ENCODE measurements around the gene GSG1L. TPM values are rescaled to one million over a fixed set of nuclear protein-coding genes. Genes with fewer than 3 reads are reported as not detected.

GSG1L gene
- total and polyA plus RNA-seq, 2 of the 13 experiments (the other 11 are each of a cell fraction or from before 2014, with no cell fraction given): not detected

GRCh38 chr16:27853101-27853500 lies 210.4 kb downstream of the GSG1L start:
- H4K20me1 ChIP-seq (ENCODE audit: insufficient read depth, low read length): no peaks in the 10 kb centered on the region
- FAIRE-seq (no peak), DNase-seq (ENCODE audit: low spot score) (no peak), ATAC-seq (no peak)
- intact Hi-C loops (cut with micrococcal nuclease; ENCODE audit: unreplicated experiment) (no loop called here), in situ Hi-C loops (cut with HindIII; ENCODE audit: extremely low pct_ligation_motif_present, low pct_unique_long_range_greater_than_20kb) (no loop called here)
- WGBS (ENCODE audit: low lambda C conversion rate): 12% methylated on average over 9 of the region's 9 CpGs
- BruUV-seq (replicated peaks): no TSS peak
- H3K4me1 ChIP-seq (ENCODE audit: insufficient read depth, low read length): no peaks in the 10 kb centered on the region
- no peak for TF ChIP-seq MTA3 (CRISPR knock-in tag; IDR thresholded peaks at IDR 0.05)
- TF ChIP-seq, protein P1, sequence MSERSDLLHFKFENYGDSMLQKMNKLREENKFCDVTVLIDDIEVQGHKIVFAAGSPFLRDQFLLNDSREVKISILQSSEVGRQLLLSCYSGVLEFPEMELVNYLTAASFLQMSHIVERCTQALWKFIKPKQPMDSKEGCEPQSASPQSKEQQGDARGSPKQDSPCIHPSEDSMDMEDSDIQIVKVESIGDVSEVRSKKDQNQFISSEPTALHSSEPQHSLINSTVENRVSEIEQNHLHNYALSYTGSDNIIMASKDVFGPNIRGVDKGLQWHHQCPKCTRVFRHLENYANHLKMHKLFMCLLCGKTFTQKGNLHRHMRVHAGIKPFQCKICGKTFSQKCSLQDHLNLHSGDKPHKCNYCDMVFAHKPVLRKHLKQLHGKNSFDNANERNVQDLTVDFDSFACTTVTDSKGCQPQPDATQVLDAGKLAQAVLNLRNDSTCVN (CRISPR knock-in tag; IDR thresholded peaks at IDR 0.05; ENCODE audit: borderline replicate concordance): no peak
- no peak for TF ChIP-seq HOXA9 (CRISPR knock-in tag; IDR thresholded peaks at IDR 0.05; ENCODE audit: borderline replicate concordance)
- TF ChIP-seq MED13 (CRISPR knock-in tag; IDR thresholded peaks at IDR 0.05): no peak
- ChIA-PET POLR2A (no interaction called here), CTCF (ENCODE audit: low intra/inter-chr PET ratio, low total read pairs) (no interaction called here)
- no peak overlapping the region for H3K4me3 ChIP-seq (replicated peaks in 1 of 3; ENCODE audit: insufficient read depth in 1 of 3, low read depth in 2 of 3, low read length in 3 of 3)
- H3K27me3 ChIP-seq (ENCODE audit: control insufficient read depth in 1 of 2, insufficient read depth in 2 of 2, low read length in 2 of 2): peaks cover 2 to 50% of the 10 kb centered on the region in 2 experiments; a peak in 4 of 5 replicates
- no peak overlapping the region for H3K4me2 ChIP-seq (ENCODE audit: low read depth, low read length)
- no peaks in the 10 kb centered on the region for H3K36me3 ChIP-seq (replicated peaks in 1 of 2; ENCODE audit: control insufficient read depth in 1 of 2, insufficient read depth in 2 of 2, low read length in 2 of 2)
- H3K79me2 ChIP-seq (ENCODE audit: insufficient read depth, low read length): no peaks in the 10 kb centered on the region
- no peak overlapping the region for H2AFZ ChIP-seq (ENCODE audit: low read length)
- no peak overlapping the region for H3K27ac ChIP-seq (ENCODE audit: extremely low read length, insufficient read depth, low read length)
- no peak overlapping the region for H3K9ac ChIP-seq (ENCODE audit: insufficient read depth, low read depth, low read length)
- no peaks in the 10 kb centered on the region for H3K9me3 ChIP-seq (ENCODE audit: low read length)

DNA sequence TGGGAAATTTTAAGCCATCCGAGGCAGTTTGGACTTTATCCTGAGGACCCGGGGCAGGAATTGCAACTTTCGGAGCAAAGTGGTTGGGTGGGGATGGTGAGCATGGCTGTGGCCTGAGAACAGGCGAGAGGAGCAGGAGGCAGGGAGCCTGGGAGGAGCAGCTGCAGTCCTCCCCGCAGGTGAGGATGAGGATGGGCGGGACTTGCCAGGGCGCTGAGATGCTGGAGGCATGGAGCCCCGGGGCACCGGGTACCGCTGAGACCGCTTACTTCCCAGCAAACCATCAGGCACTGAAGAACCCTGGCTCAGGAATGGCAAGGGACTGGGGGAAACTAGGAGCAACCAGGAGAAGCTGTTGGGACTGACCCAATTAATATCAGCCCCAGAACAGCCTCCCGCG lies 210.8 kb downstream of the GSG1L start:
- in situ Hi-C loops (cut with HindIII; ENCODE audit: extremely low pct_ligation_motif_present, low pct_unique_long_range_greater_than_20kb): no loop called here
- Histone ChIP-seq H3K4me2 (ENCODE audit: low read depth, low read length) (no peak overlapping the region), H3K27me3 (ENCODE audit: control insufficient read depth in 1 of 2, insufficient read depth in 2 of 2, low read length in 2 of 2) (peaks cover 2 to 48% of the 10 kb centered on the region in 2 experiments; a peak in 4 of 5 replicates), H4K20me1 (ENCODE audit: insufficient read depth, low read length) (no peaks in the 10 kb centered on the region), H3K4me1 (ENCODE audit: insufficient read depth, low read length) (no peaks in the 10 kb centered on the region), H3K4me3 (replicated peaks in 1 of 3; ENCODE audit: insufficient read depth in 1 of 3, low read depth in 2 of 3, low read length in 3 of 3) (no peak overlapping the region), H3K9ac (ENCODE audit: insufficient read depth, low read depth, low read length) (no peak overlapping the region), H3K9me3 (ENCODE audit: low read length) (no peaks in the 10 kb centered on the region), H3K36me3 (replicated peaks in 1 of 2; ENCODE audit: control insufficient read depth in 1 of 2, insufficient read depth in 2 of 2, low read length in 2 of 2) (no peaks in the 10 kb centered on the region), H3K27ac (ENCODE audit: extremely low read length, insufficient read depth, low read length) (no peak overlapping the region), H3K79me2 (ENCODE audit: insufficient read depth, low read length) (no peaks in the 10 kb centered on the region), H2AFZ (ENCODE audit: low read length) (no peak overlapping the region)
- 19% methylated on average over 13 of the region's 13 CpGs for WGBS (ENCODE audit: low lambda C conversion rate)
- FAIRE-seq (no peak), ATAC-seq (no peak), DNase-seq (ENCODE audit: low spot score) (no peak)
- BruUV-seq (replicated peaks): no TSS peak
- intact Hi-C loops (cut with micrococcal nuclease; ENCODE audit: unreplicated experiment): no loop called here
- ChIA-PET POLR2A (no interaction called here), CTCF (ENCODE audit: low intra/inter-chr PET ratio, low total read pairs) (no interaction called here)
- TF ChIP-seq TOPORS (CRISPR knock-in tag; IDR thresholded peaks at IDR 0.05): no peak
- TF ChIP-seq ETV5 (CRISPR knock-in tag; IDR thresholded peaks at IDR 0.05; ENCODE audit: borderline replicate concordance): no peak
- TF ChIP-seq ZNF607 (CRISPR knock-in tag; IDR thresholded peaks at IDR 0.05; ENCODE audit: borderline replicate concordance): no peak
- TF ChIP-seq IRF2 (CRISPR knock-in tag; IDR thresholded peaks at IDR 0.05): no peak
- no peak for TF ChIP-seq ZNF850 (CRISPR knock-in tag; conservative IDR thresholded peaks at IDR 0.05)
- TF ChIP-seq MED13 (CRISPR knock-in tag; IDR thresholded peaks at IDR 0.05): no peak
- TF ChIP-seq RAD51 (IDR thresholded peaks at IDR 0.05; ENCODE audit: borderline replicate concordance): no peak
- TF ChIP-seq MXD3 (CRISPR knock-in tag; IDR thresholded peaks at IDR 0.05): no peak
- TF ChIP-seq FUBP1 (CRISPR knock-in tag; IDR thresholded peaks at IDR 0.05; ENCODE audit: borderline replicate concordance): no peak
- TF ChIP-seq THAP11 (CRISPR knock-in tag; IDR thresholded peaks at IDR 0.05): no peak

Data from HepG2 (cell line).